DND-41 (cell line): ENCODE data around the gene ATAT1.

ENCODE experiments used
- ATAC-seq: fragments of 200-7000 bp; cut with Tn5 transposase; 3 replicates; pipeline ENCODE4 v1.9.1; 2021; ENCODE audit warnings: low read depth; ENCODE audit not compliant: insufficient read depth
- DNase-seq: peaks from one replicate; pipeline ENCODE4 v3.0.0-alpha.2; 2020
- H2AFZ ChIP-seq: 2 replicates; pipeline ENCODE4 v1.6.0; 2012; ENCODE audit warnings: low read depth, low read length
- H3K27ac ChIP-seq: 2 replicates; pipeline ENCODE4 v1.5.1; 2012; ENCODE audit warnings: low read length, inconsistent platforms
- H3K27me3 ChIP-seq: fragments of 200-600 bp; sonication (generic); 2 replicates; pipeline ENCODE4 v1.6.0; 2012; ENCODE audit warnings: low read length, mild to moderate bottlenecking, inconsistent platforms; ENCODE audit not compliant: insufficient read depth, poor library complexity
- H3K36me3 ChIP-seq: 2 replicates; pipeline ENCODE4 v1.5.1; 2012; ENCODE audit warnings: low read length, inconsistent platforms; ENCODE audit not compliant: insufficient read depth
- H3K4me1 ChIP-seq: 2 replicates; pipeline ENCODE4 v1.5.1; 2012; ENCODE audit warnings: mild to moderate bottlenecking, low read length; ENCODE audit not compliant: insufficient read depth
- H3K4me2 ChIP-seq: 2 replicates; pipeline ENCODE4 v1.6.0; 2012; ENCODE audit warnings: mild to moderate bottlenecking, moderate library complexity, low read length, inconsistent platforms; ENCODE audit not compliant: insufficient read depth
- H3K4me3 ChIP-seq, 2 experiments: fragments of 200-600 bp in 1 of 2; shearing (Covaris generic) in 1 of 2; 2 replicates each; pipeline ENCODE4 v1.5.1; 2012 to 2016; ENCODE audit warnings: inconsistent platforms in 2 of 2, low read length in 2 of 2, mild to moderate bottlenecking in 2 of 2, low read depth in 1 of 2, moderate library complexity in 1 of 2
- H3K79me2 ChIP-seq: 2 replicates; pipeline ENCODE4 v1.6.0; 2012; ENCODE audit warnings: low read length, inconsistent platforms; ENCODE audit not compliant: insufficient read depth
- H3K9ac ChIP-seq: 2 replicates; pipeline ENCODE4 v1.6.0; 2012; ENCODE audit warnings: low read depth, mild to moderate bottlenecking, inconsistent platforms, low read length, moderate library complexity
- H3K9me3 ChIP-seq: 2 replicates; pipeline ENCODE4 v1.5.1; 2012; ENCODE audit warnings: low read length, moderate library complexity, mild to moderate bottlenecking, inconsistent platforms; ENCODE audit not compliant: insufficient read depth, severe bottlenecking
- H4K20me1 ChIP-seq: 2 replicates; pipeline ENCODE4 v1.6.0; 2012; ENCODE audit warnings: low read length; ENCODE audit not compliant: insufficient read depth
- EZH2 ChIP-seq: IDR thresholded peaks from 3 replicates; pipeline ENCODE4 v1.6.1; 2012; ENCODE audit warnings: borderline replicate concordance, low read depth, mild to moderate bottlenecking, moderate library complexity, low read length, inconsistent platforms; ENCODE audit not compliant: severe bottlenecking
- TF ChIP-seq, protein P1 (sequence below): IDR thresholded peaks from 2 replicates; pipeline ENCODE4 v1.5.1; 2012; ENCODE audit warnings: borderline replicate concordance, low read length, moderate library complexity, mild to moderate bottlenecking; ENCODE audit not compliant: poor library complexity, severe bottlenecking; ENCODE audit errors: extremely low read depth

Gene ATAT1

DNA sequence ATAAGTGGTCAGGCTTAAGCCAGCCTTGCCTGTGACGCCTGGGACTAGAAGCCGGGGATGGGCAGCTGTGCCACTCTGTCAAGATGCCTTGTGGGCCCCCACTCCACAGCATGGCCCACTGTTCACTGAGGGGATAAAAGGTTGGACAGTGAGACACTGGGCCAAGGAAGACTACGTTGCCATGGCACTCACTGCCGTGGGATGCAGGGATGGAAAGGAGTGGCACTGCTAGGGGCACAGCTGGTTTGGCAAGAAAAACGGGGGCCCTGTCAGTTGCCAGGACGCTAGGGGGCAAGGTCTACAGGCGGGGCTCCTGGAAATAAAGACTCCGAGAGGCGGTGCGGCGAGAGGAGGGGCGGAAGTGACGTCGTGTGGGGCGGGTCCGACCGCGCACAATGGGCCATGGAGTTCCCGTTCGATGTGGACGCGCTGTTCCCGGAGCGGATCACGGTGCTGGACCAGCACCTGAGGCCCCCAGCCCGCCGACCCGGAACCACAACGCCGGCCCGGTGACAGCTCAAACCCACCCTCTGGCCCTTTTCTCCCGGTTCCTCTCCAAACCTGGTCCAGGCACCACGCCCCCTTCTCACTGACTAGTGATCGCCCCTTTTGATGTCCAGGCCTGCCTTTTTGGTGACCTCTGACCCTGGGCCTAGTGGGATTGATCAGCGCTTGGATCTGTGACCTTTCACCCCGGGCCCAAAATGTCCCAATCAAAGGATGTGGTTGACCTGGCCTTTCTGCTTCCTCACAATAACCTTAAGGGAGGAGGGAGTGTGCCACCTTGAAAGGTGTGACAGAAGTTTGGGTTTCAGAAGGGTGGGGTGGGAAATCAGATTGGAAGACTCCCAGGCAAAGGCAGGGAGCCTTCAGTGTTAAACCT, at the start of gene ATAT1:
TSS of gene ATAT1 (plus strand) at position 391 of the 883 bp plus-strand sequence.
- peak; percentile 97 for ATAC-seq
- H3K9ac ChIP-seq: peak within 1 kb of the TSS; percentile 83
- DNase-seq: peak; percentile 91
- H3K27ac ChIP-seq: peak within 1 kb of the TSS; percentile 82
- peaks cover 24% of the 10 kb centered on the region for H3K79me2 ChIP-seq
- no peak for TF ChIP-seq EZH2
- TF ChIP-seq, protein P1, sequence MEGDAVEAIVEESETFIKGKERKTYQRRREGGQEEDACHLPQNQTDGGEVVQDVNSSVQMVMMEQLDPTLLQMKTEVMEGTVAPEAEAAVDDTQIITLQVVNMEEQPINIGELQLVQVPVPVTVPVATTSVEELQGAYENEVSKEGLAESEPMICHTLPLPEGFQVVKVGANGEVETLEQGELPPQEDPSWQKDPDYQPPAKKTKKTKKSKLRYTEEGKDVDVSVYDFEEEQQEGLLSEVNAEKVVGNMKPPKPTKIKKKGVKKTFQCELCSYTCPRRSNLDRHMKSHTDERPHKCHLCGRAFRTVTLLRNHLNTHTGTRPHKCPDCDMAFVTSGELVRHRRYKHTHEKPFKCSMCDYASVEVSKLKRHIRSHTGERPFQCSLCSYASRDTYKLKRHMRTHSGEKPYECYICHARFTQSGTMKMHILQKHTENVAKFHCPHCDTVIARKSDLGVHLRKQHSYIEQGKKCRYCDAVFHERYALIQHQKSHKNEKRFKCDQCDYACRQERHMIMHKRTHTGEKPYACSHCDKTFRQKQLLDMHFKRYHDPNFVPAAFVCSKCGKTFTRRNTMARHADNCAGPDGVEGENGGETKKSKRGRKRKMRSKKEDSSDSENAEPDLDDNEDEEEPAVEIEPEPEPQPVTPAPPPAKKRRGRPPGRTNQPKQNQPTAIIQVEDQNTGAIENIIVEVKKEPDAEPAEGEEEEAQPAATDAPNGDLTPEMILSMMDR: peak; percentile 73
- no peaks in the 10 kb centered on the region for H3K27me3 ChIP-seq
- peak within 1 kb of the TSS; percentile 90 for H2AFZ ChIP-seq
- H3K36me3 ChIP-seq: peaks cover 74% of the 10 kb centered on the region
- peak within 1 kb of the TSS; percentile 69 to 78 for H3K4me3 ChIP-seq
- 0 out of 2 replicates have a peak, but pooled peaks cover 2% of the 10 kb centered on the region for H4K20me1 ChIP-seq
- H3K4me2 ChIP-seq: peak within 1 kb of the TSS; percentile 79
- H3K9me3 ChIP-seq: no peaks in the 10 kb centered on the region
- H3K4me1 ChIP-seq: peaks cover 21% of the 10 kb centered on the region

DNA sequence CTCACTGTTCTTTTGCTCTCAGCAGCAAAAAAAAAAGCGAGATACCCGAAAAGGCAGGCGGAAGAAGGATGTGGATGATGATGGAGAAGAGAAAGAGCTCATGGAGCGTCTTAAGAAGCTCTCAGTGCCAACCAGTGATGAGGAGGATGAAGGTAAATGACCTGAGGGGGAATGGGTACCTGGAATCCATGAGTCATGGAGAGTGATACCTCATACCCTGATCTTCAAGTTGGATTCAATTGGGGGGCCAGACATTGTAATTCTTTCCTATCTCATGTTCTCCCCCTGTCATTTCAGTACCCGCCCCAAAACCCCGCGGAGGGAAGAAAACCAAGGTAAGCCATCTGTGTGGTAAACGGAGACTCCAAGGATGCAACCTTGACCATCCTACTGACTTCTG, 48.6 kb upstream of the ATAT1 start:
- Histone ChIP-seq H3K27me3 (no peaks in the 10 kb centered on the region), H3K9ac (no peak overlapping the region), H3K4me3 (no peak overlapping the region), H3K4me1 (peaks cover 21% of the 10 kb centered on the region), H3K27ac (no peak overlapping the region), H3K36me3 (peaks cover 79% of the 10 kb centered on the region), H3K79me2 (peaks cover 52% of the 10 kb centered on the region), H4K20me1 (peaks cover 52% of the 10 kb centered on the region), H3K4me2 (no peak overlapping the region), H3K9me3 (no peaks in the 10 kb centered on the region), H2AFZ (no peak overlapping the region)
- TF ChIP-seq EZH2: no peak
- TF ChIP-seq, protein P1: no peak
- no peak for ATAC-seq
- no peak for DNase-seq

- Histone ChIP-seq H3K9ac (no peak overlapping the region), H3K36me3 (peaks cover 95% of the 10 kb centered on the region), H3K4me1 (no peaks in the 10 kb centered on the region), H3K27me3 (no peaks in the 10 kb centered on the region), H3K27ac (no peak overlapping the region), H3K79me2 (no peaks in the 10 kb centered on the region), H3K4me2 (no peak overlapping the region), H2AFZ (no peak overlapping the region), H4K20me1 (peaks cover 7% of the 10 kb centered on the region; the same call in 1 of the 2 replicates), H3K9me3 (no peaks in the 10 kb centered on the region), H3K4me3 (no peak overlapping the region)
- DNase-seq: no peak
- TF ChIP-seq, protein P1: no peak
- TF ChIP-seq EZH2: no peak
- ATAC-seq: no peak
Measured at GRCh38 chr6:30583921-30584320, 42.8 kb upstream of the ATAT1 start.
